DND-41 (cell line): ENCODE data around the gene PLIN4.
A peak's percentile ranks its signal among the peaks of the same experiment; 100 is the strongest.
"Not testable (repeated sequence)": the region's sequence is repeated elsewhere in the genome, so short reads cannot be mapped to it uniquely, and the experiment has no call there.

Experiments used
- ATAC-seq: fragments of 200-7000 bp; cut with Tn5 transposase; 3 replicates; pipeline ENCODE4 v1.9.1; 2021; ENCODE audit warnings: low read depth; ENCODE audit not compliant: insufficient read depth
- DNase-seq: peaks from one replicate; pipeline ENCODE4 v3.0.0-alpha.2; 2020
- H2AFZ ChIP-seq: 2 replicates; pipeline ENCODE4 v1.6.0; 2012; ENCODE audit warnings: low read depth, low read length
- H3K27ac ChIP-seq: 2 replicates; pipeline ENCODE4 v1.5.1; 2012; ENCODE audit warnings: low read length, inconsistent platforms
- H3K27me3 ChIP-seq: fragments of 200-600 bp; sonication (generic); 2 replicates; pipeline ENCODE4 v1.6.0; 2012; ENCODE audit warnings: low read length, mild to moderate bottlenecking, inconsistent platforms; ENCODE audit not compliant: insufficient read depth, poor library complexity
- H3K36me3 ChIP-seq: 2 replicates; pipeline ENCODE4 v1.5.1; 2012; ENCODE audit warnings: low read length, inconsistent platforms; ENCODE audit not compliant: insufficient read depth
- H3K4me1 ChIP-seq: 2 replicates; pipeline ENCODE4 v1.5.1; 2012; ENCODE audit warnings: mild to moderate bottlenecking, low read length; ENCODE audit not compliant: insufficient read depth
- H3K4me2 ChIP-seq: 2 replicates; pipeline ENCODE4 v1.6.0; 2012; ENCODE audit warnings: mild to moderate bottlenecking, moderate library complexity, low read length, inconsistent platforms; ENCODE audit not compliant: insufficient read depth
- H3K4me3 ChIP-seq, 2 experiments: fragments of 200-600 bp in 1 of 2; shearing (Covaris generic) in 1 of 2; 2 replicates each; pipeline ENCODE4 v1.5.1; 2012 to 2016; ENCODE audit warnings: inconsistent platforms in 2 of 2, low read length in 2 of 2, mild to moderate bottlenecking in 2 of 2, low read depth in 1 of 2, moderate library complexity in 1 of 2
- H3K79me2 ChIP-seq: 2 replicates; pipeline ENCODE4 v1.6.0; 2012; ENCODE audit warnings: low read length, inconsistent platforms; ENCODE audit not compliant: insufficient read depth
- H3K9ac ChIP-seq: 2 replicates; pipeline ENCODE4 v1.6.0; 2012; ENCODE audit warnings: low read depth, mild to moderate bottlenecking, inconsistent platforms, low read length, moderate library complexity
- H3K9me3 ChIP-seq: 2 replicates; pipeline ENCODE4 v1.5.1; 2012; ENCODE audit warnings: low read length, moderate library complexity, mild to moderate bottlenecking, inconsistent platforms; ENCODE audit not compliant: insufficient read depth, severe bottlenecking
- H4K20me1 ChIP-seq: 2 replicates; pipeline ENCODE4 v1.6.0; 2012; ENCODE audit warnings: low read length; ENCODE audit not compliant: insufficient read depth
- EZH2 ChIP-seq: IDR thresholded peaks from 3 replicates; pipeline ENCODE4 v1.6.1; 2012; ENCODE audit warnings: borderline replicate concordance, low read depth, mild to moderate bottlenecking, moderate library complexity, low read length, inconsistent platforms; ENCODE audit not compliant: severe bottlenecking
- TF ChIP-seq, protein P1 (sequence below): IDR thresholded peaks from 2 replicates; pipeline ENCODE4 v1.5.1; 2012; ENCODE audit warnings: borderline replicate concordance, low read length, moderate library complexity, mild to moderate bottlenecking; ENCODE audit not compliant: poor library complexity, severe bottlenecking; ENCODE audit errors: extremely low read depth

Gene PLIN4, protein sequence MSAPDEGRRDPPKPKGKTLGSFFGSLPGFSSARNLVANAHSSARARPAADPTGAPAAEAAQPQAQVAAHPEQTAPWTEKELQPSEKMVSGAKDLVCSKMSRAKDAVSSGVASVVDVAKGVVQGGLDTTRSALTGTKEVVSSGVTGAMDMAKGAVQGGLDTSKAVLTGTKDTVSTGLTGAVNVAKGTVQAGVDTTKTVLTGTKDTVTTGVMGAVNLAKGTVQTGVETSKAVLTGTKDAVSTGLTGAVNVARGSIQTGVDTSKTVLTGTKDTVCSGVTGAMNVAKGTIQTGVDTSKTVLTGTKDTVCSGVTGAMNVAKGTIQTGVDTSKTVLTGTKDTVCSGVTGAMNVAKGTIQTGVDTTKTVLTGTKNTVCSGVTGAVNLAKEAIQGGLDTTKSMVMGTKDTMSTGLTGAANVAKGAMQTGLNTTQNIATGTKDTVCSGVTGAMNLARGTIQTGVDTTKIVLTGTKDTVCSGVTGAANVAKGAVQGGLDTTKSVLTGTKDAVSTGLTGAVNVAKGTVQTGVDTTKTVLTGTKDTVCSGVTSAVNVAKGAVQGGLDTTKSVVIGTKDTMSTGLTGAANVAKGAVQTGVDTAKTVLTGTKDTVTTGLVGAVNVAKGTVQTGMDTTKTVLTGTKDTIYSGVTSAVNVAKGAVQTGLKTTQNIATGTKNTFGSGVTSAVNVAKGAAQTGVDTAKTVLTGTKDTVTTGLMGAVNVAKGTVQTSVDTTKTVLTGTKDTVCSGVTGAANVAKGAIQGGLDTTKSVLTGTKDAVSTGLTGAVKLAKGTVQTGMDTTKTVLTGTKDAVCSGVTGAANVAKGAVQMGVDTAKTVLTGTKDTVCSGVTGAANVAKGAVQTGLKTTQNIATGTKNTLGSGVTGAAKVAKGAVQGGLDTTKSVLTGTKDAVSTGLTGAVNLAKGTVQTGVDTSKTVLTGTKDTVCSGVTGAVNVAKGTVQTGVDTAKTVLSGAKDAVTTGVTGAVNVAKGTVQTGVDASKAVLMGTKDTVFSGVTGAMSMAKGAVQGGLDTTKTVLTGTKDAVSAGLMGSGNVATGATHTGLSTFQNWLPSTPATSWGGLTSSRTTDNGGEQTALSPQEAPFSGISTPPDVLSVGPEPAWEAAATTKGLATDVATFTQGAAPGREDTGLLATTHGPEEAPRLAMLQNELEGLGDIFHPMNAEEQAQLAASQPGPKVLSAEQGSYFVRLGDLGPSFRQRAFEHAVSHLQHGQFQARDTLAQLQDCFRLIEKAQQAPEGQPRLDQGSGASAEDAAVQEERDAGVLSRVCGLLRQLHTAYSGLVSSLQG (N-terminal part only)

DNA sequence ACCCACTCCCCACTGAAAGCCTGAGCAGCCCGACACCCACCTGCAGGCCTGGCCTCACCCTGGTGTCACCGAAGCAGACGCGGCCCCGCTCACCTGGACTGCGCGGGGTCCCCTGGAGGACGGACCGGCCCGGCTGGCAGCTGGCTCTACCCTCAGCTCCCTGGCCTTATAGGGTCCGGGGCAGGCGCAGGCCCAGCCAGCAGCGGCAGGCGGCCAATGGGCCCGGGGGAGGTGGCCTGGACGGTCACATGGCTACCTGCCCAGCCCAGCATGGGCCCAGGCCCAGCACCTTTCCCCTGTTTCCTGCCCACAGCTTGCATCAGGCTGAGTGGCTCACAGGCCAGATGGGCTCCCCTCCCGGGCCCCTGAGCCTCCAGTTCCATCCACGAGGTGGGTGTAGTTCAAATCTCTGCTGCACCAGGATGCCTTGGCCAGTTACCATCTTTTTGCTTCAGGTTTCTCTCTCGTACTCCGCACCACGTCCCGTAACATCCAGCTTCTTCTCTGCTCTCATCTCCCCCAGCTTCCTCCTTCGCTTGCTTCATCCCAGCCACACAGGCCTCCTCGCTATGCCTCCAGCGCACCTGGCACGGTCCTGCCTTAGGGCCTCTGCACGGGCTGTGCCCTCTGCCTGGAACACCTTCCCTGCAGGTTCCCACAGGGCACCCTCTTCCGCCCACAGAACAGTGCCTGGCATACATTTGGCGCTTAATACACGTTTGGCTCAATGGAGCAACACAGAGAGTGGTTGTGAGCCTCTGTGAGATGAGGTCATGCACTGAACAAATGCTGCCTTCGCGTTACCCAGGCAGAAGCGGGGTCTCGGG is at the start of gene PLIN4:
Gene PLIN4, minus strand, starts transcription at position 142 of the 827 bp plus-strand sequence. CDS start 214 bp downstream, outside the sequence.
- DNase-seq = no peak
- no peak for TF ChIP-seq EZH2
- TF ChIP-seq, protein P1, sequence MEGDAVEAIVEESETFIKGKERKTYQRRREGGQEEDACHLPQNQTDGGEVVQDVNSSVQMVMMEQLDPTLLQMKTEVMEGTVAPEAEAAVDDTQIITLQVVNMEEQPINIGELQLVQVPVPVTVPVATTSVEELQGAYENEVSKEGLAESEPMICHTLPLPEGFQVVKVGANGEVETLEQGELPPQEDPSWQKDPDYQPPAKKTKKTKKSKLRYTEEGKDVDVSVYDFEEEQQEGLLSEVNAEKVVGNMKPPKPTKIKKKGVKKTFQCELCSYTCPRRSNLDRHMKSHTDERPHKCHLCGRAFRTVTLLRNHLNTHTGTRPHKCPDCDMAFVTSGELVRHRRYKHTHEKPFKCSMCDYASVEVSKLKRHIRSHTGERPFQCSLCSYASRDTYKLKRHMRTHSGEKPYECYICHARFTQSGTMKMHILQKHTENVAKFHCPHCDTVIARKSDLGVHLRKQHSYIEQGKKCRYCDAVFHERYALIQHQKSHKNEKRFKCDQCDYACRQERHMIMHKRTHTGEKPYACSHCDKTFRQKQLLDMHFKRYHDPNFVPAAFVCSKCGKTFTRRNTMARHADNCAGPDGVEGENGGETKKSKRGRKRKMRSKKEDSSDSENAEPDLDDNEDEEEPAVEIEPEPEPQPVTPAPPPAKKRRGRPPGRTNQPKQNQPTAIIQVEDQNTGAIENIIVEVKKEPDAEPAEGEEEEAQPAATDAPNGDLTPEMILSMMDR = no peak
- no peaks in the 10 kb centered on the region for H3K36me3 ChIP-seq
- H3K27me3 ChIP-seq = no peaks in the 10 kb centered on the region
- no peaks in the 10 kb centered on the region for H3K79me2 ChIP-seq
- H4K20me1 ChIP-seq = no peaks in the 10 kb centered on the region
- H2AFZ ChIP-seq = no peak within 1 kb of the TSS
- no peak for ATAC-seq
- no peak within 1 kb of the TSS for H3K4me3 ChIP-seq
- no peaks in the 10 kb centered on the region for H3K4me1 ChIP-seq
- no peak within 1 kb of the TSS for H3K9ac ChIP-seq
- H3K9me3 ChIP-seq = no peaks in the 10 kb centered on the region
- H3K4me2 ChIP-seq = no peak within 1 kb of the TSS
- H3K27ac ChIP-seq = no peak within 1 kb of the TSS

DNA sequence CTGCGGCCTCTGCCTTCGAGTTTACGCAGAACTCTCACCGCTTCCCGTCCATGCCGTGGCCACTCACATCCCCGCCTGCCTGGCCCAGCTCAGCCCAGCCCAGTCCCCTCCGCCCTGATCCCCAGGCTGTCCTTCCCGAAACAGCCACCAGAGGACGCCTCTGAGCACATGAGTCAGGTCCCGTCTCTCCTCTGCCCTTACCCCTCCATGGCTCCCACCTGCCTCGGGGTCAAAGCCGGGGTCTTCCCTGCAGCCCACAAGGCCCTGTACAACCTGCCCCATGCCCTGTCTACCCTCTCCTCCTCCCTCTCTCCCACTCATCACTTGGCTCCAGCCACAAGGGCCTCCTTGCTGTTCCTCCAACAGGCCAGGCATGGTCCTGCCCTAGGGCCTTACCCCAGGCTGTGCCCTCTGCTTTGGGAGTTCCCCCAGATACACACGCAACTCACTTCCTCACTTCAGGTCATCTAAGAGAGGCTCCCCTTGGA is 49.3 kb upstream of the PLIN4 start:
- DNase-seq (peak; percentile 66), ATAC-seq (peak; percentile 78)
- no peaks in the 10 kb centered on the region for H3K36me3 ChIP-seq
- no peak overlapping the region for H3K4me2 ChIP-seq
- H3K9me3 ChIP-seq = no peaks in the 10 kb centered on the region
- H3K9ac ChIP-seq = no peak overlapping the region
- H2AFZ ChIP-seq = no peak overlapping the region
- 0 out of 2 replicates have a peak, but pooled peaks cover 4% of the 10 kb centered on the region for H4K20me1 ChIP-seq
- H3K79me2 ChIP-seq = no peaks in the 10 kb centered on the region
- no peak for TF ChIP-seq EZH2
- TF ChIP-seq, protein P1 = peak; percentile 91
- H3K4me1 ChIP-seq = no peaks in the 10 kb centered on the region
- no peak overlapping the region for H3K4me3 ChIP-seq
- no peaks in the 10 kb centered on the region for H3K27me3 ChIP-seq
- H3K27ac ChIP-seq = no peak overlapping the region

DNA sequence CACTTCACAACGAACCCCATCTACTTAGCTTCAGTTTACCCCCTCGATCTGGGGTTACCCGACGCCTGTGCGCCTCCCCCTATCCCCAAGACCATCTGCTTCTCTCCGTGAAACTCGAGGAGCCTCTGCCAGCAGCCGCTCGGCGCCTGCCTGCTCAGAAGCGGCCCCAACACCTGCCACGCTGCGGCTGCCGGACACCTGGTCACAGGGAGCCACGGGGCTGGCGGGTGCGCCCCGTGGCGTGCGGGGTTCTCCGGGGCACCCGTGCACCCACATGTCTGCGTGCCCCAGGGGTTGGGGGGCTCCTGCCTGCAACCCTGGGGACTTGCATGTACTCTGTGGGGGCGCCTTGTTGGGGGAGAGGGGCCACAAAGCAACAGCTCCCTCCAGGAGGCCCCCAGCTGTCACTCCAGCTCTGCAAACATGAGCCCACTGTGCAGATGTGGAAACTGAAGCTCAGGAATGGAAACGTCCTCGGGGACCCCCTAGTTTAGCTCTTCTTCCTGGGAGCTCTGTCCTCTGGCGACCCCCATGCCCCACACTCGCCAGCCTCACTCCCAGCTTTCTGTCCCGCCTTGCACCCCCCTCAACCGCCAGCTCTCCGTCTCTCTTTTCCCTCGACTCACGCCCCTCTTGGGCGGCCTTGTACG is 48.2 kb upstream of the PLIN4 start:
- Histone ChIP-seq H3K79me2 (no peaks in the 10 kb centered on the region), H3K27ac (no peak overlapping the region), H3K9ac (no peak overlapping the region), H3K27me3 (no peaks in the 10 kb centered on the region), H3K4me3 (no peak overlapping the region), H4K20me1 (0 out of 2 replicates have a peak, but pooled peaks cover 4% of the 10 kb centered on the region), H2AFZ (no peak overlapping the region), H3K4me1 (no peaks in the 10 kb centered on the region), H3K36me3 (no peaks in the 10 kb centered on the region), H3K9me3 (no peaks in the 10 kb centered on the region), H3K4me2 (no peak overlapping the region)
- no peak for TF ChIP-seq EZH2
- TF ChIP-seq, protein P1 = no peak
- no peak for DNase-seq
- no peak for ATAC-seq

DNA sequence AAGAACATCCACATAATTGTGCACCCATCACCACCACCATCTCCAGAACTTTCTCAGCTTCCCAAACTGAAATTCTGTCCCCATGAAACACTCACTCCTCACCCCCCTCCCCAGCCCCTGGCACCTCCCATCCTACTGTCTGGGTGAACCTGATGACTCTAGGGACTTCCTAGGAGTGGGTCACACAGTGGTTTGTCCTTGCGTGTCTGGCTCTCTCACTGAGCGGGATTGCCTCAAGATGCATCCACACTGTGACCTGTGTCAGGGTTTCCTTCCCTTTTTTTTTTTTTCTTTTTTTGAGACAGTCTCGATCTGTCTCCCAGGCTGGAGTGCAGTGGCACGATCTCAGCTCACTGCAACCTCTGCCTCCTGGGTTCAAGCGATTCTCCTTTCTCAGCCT is 45.3 kb upstream of the PLIN4 start:
- not testable (repeated sequence) for H3K9me3 ChIP-seq, ATAC-seq, H3K79me2 ChIP-seq, H3K27ac ChIP-seq, H2AFZ ChIP-seq, H3K4me3 ChIP-seq, H3K4me2 ChIP-seq, H3K9ac ChIP-seq, H3K36me3 ChIP-seq, H4K20me1 ChIP-seq, H3K4me1 ChIP-seq, H3K27me3 ChIP-seq, DNase-seq
